ENCODE data around the gene MAP7.

- TF ChIP-seq CTCF (IDR thresholded peaks at IDR 0.05) (no peak), POLR2A (IDR thresholded peaks at IDR 0.05) (no peak)
Measured at GRCh38 chr6:136506124-136506799, 44.0 kb downstream of the MAP7 start.
